OCI-LY3 (cell line): ENCODE measurements around the gene TRAF4.

Experiments used
- EZH2phosphoT487 ChIP-seq: fragments of 200-600 bp; shearing (Covaris generic); IDR thresholded peaks from 2 replicates; pipeline ENCODE4 v1.6.1; 2018; ENCODE audit warnings: antibody characterized with exemption, mixed run types, low read depth
- TF ChIP-seq, protein P1 (sequence below): fragments of 200-600, 300-600 bp; sonication (generic); IDR thresholded peaks from 2 replicates; pipeline ENCODE4 v1.5.1; 2014; ENCODE audit warnings: antibody characterized with exemption, low read length, low read depth

DNA sequence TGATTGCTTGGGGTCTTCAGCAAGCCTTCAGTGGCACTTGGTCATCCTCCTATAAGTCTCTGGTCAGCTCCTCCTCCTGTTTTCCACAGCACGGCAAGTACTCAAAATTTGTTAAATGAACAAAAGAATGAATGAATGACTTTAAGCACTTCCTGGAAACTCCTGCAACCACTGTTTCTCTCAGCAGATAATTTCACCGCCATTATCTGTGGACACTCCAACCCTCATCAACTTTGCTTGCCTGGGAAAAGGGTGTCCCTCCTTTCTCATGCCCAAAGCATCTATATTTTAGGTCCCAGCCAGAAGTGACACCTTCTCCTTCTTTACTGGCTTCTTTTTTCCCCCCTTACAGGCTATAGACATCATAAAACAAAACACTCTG lies 36.5 kb upstream of the TRAF4 start:
- TF ChIP-seq, protein P1, sequence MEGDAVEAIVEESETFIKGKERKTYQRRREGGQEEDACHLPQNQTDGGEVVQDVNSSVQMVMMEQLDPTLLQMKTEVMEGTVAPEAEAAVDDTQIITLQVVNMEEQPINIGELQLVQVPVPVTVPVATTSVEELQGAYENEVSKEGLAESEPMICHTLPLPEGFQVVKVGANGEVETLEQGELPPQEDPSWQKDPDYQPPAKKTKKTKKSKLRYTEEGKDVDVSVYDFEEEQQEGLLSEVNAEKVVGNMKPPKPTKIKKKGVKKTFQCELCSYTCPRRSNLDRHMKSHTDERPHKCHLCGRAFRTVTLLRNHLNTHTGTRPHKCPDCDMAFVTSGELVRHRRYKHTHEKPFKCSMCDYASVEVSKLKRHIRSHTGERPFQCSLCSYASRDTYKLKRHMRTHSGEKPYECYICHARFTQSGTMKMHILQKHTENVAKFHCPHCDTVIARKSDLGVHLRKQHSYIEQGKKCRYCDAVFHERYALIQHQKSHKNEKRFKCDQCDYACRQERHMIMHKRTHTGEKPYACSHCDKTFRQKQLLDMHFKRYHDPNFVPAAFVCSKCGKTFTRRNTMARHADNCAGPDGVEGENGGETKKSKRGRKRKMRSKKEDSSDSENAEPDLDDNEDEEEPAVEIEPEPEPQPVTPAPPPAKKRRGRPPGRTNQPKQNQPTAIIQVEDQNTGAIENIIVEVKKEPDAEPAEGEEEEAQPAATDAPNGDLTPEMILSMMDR: no peak
- no peak for TF ChIP-seq EZH2phosphoT487
